HG02623 (cell line): ENCODE measurements around the gene RBPJ.
"Not testable (repeated sequence)": the region's sequence is repeated elsewhere in the genome, so short reads cannot be mapped to it uniquely, and the experiment has no call there.

Source experiments
- ATAC-seq: cut with Tn5 transposase; IDR thresholded peaks from one replicate; pipeline ENCODE4 v1.9.1; 2021; ENCODE audit warnings: moderate library complexity; ENCODE audit not compliant: unreplicated experiment

RBPJ gene

DNA sequence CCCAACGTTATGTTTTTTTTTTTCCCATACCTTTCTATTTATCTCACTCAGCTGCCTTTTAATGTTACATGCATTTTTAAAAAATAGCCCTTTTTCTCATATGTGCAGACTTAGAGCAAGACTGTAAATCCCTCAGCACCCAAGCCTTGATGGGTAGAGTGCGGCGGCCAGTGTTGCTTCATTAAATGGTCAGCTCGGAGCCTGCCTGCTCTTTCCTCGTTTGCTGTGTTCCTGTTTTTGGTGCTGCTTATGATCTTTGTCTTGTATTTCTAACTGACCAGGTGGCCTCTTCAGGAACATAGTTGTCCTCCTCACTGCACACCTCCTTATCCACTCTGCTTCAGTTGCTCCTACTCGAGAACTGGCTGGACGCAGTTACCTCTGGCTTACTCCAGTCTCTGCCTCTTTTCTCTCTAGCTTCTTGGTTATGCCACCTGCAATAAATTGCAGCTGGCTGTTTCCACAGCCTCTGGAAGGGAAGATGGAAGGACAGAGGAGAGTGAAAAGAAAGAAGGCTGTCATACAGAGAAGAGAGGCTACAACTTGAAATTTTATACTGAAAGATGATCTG lies 10.7 kb downstream of the RBPJ start:
- ATAC-seq: no peak

DNA sequence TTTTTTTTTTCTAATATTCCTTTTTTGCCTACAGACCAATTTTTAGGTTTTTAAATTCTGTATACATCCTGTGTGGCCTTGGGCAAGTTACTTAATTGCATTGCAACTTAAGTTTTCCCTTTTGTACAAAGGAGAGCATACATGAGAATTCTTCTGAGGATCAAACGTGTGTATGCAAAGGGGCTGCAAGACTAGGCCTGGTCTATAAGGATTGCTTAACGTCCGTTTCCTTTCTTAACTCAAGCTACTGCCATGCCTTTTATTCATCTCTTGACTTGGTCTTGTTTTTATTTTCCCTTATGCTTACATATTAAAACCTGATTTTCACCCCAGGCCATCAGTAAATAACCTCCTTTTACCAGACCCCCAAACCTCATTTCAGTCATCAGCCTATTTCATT lies 13.6 kb downstream of the RBPJ start:
- ATAC-seq: no peak

DNA sequence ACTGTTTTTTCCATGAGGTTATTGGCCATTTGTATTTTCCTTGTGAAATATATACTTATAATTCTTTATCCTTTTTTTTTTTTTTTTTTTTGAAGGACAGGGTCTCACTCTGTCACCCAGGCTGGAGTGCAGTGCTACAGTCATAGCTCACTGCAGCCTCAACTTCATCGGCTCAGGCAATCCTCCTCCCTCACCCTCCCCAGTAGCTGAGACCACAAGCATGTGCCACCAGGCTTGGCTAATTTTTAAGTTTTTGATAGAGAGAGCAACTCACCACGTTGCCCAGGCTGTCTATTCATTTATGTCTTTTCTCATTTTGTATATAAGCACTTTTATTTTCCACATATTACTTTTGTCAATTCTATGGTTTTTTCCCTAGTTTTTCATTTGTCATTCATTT lies 16.8 kb downstream of the RBPJ start:
- ATAC-seq: no peak

DNA sequence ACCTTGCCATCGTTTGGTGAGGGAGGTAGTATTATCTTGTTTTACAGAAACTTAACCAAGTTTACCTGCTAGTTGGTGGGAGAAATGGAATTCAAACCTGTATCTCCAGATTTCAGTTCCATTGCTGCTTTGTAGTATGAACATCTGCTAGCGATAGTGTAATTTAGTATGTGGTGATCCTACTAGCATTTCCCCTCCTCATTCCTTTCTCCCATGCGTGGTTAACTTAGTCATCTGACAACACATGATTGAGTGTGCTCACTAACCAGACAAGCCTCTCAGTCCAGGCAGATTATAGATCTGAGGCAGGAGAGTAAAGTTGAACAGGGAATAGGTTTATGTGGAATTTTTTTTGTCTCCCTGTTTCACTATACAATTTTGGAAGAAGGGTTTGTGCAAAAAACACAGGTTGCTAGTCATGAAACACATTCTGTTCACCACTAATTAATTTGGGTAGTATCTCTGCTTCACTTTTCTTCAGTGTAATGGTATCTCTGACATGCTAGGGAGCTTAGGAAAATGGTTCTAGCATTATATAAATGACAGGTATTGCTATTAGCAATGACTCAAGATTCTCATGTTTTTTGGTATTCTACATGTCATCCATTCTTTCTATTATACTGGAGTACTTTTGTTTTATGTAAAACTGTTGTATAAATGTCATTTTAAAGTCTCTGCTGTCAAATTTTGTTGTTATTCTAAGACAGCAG lies 21.7 kb downstream of the RBPJ start:
- ATAC-seq: no peak

DNA sequence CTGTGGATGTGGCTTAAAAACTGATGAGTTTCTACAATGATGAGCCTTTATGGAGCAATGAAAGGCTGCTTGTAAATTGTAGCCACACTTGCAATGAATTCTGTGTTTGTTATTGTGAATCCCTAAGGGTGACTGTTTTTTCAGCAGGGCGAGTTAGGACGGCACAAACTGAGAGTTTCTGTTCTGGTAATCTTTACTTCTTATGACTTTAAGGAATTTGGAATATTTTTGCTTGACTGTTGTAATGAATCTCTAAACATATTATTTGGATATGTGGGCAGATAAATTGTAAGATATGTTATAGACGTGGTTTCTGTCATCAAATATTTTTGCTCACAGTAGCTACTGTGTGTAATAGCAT lies 22.2 kb downstream of the RBPJ start:
- no peak for ATAC-seq

DNA sequence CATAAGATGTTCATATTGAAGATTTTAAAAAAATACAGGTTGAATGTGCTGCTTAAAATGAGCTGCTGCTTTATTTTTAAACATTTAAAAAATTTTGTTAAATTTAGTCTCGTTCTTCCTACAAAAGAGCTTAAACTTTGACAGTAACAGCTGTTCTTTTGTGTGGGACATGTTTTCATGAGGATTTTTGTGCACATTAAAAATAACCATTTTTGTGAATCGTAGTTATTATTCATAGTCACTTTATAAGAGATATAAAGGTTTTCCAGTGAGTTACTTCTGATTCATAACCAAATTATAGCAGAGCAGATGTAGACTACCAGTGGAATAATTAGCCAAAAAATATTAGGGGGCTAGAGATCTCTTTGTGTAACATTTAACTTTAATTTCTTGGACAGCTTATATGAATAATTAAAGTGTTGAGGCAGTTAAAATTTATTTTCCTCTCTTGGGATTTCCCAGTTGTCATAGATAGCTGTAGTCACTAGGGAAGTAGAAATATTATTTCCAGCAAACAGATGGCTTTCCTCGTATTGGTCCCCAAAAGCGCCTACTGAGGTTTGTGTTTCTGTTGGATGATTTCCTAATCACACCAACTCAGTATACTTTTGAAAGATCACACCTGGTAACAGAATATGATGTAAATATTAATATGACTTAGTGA lies 24.2 kb downstream of the RBPJ start:
- ATAC-seq: no peak

DNA sequence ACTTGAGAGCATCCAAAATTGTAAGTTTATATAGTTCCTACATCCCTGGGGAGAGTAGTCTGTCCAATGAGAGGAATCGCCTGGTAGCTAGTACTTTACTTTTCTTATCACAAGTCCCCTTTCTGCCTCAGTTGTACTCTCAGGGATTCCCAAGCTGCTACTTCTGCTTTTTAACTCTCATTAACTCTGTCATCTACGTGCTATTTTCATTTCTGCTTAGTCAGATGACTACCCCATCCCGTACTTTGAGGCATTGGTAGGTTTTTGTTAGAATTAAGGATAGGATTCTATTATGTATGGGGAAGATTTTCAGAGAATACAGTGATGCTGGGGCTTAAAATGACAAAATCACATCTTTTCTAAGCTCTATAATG lies 24.7 kb downstream of the RBPJ start:
- ATAC-seq: no peak

DNA sequence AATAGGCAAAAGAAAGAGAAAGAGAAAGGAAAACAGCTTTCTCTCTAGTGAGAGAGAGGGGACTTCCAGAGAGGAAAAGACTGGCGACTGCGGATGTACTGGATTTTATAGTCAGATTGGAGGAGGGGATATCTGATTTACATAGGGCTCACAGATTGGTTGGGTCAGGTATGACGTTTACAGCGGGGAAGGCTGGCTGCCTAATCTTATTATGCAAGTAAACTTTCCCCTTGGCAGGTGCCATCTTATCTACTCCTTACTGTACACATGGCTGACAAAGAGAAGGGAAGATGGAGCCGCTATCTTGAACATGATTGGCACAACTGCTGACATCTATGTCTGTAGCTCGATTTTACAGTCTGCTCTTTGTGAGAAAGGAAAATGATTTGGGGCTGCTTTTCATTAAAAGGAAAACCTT lies 25.4 kb downstream of the RBPJ start:
- ATAC-seq: no peak

DNA sequence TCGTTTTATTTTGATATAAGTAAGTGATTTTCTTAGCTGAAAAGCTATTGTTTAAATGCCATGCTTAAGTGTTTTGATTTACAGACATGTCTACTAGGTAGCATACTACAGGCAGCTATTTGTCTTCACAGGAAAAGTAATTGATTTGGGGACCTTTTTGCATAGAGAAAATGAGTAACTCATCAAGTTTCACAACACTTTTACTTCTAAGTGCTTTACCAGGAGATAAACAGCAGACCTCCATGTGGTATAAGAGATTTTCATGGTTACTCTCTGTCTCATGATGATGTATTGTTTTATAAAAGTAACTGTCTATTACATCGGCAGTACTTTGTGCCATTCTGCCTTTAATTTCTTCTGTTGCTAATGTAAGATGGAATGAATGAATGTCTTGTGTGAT lies 28.7 kb downstream of the RBPJ start:
- no peak for ATAC-seq

DNA sequence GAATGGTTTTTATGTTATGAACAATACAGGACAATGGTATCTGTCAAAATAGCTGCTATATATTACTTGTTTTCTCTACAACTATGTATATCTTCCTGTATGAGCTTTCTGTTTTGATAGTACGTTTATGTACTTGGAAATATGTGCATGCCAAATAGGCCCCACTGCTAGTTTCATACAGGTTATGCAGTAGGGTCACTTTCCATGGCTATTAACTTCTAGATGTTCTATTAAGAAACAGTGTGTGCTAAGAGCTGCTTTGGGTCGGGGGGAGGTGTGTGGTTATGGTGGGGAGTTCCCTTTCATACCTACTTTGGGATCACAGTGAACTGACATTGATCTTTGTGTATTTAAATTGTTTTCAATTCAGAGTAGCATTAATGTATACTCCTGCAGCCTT lies 30.9 kb downstream of the RBPJ start:
- ATAC-seq: no peak

DNA sequence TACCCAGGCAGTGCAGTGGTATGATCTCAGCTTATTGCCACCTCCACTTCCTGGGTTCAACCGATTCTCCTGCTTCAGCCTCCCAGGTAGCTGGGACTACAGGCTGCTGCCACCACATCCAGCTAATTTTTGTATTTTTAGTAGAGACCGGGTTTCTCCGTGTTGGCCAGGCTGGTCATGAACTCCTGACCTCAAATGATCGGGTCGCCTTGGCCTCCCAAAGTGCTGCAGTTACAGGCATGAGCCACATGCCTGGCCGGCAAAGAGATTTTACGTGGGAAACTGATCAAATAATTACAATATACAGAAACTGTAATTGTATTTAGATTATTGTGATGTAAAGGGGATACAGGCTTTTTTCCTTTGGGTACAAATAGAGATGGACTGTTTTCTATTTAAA lies 33.7 kb downstream of the RBPJ start:
- no peak for ATAC-seq

DNA sequence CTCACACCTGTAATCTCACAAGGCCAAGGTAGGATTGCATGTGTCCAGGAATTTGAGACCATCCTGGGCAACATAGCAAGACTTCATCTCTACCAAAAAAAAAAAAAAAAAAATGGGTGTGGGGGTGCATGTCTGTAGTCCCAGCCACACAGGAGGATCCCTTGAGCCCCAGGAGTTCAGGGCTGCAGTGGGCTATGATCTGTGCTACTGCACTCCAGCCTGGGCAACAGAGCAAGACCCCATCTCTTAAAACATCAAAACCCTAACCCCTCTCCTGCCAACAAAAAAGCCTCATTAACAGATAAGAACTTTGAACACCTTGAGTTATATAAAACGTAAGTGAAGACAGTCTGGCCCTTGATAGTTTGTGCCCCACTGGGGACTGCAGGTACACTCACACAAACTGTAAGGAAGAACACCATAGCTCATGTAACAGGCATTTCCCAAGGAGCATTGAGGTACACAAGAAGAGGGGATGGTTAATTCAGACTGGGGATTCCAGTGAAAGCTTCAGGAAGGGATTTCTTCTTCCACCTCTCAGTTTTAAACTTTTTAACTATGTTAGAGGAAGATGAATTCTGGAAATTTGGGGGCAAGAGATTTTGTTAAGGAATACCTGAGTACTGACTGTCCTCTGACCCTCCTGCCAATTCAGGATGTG lies 34.7 kb downstream of the RBPJ start:
- no peak for ATAC-seq

DNA sequence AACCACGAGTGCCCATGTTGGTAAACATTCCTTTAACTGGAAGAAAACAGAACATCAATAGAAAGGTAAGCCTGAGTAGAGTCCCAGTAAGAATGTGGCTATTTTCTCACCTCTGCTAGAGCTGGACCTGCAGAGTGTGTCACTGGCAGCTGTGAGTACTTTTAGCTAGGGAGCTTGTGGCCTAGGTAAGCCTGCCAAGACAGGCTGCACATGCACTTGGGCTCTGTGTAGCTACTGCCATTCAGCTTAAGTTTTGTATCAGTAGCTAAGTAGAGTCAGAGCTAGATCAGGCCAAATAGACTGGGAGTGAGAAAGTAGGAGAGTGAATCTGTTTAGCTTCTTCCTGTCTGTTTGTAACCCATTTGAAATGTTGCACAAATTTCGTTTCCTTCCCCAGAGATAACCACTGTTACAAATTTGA lies 35.3 kb downstream of the RBPJ start:
- ATAC-seq: peak; percentile 52

DNA sequence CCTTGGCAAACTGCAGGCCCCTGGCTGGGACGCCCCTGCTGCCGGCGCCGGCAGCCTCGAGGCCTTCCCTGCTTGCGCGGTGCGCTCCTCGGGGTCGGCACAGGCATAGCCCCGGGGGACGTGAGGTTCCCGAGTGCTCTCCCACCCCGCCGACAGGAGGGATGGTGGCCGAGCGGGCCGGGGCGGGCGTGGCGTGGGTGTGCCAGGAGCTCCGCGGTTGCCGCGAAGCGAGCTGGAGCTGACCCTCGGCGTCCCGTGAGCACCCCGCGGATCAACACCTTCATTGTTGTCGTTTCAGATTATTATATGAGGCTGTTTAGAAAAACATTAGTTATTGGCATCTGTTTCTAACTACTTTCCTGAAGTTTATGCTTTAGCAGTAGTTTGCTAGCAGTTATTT lies 38.7 kb downstream of the RBPJ start:
- not testable (repeated sequence) for ATAC-seq

DNA sequence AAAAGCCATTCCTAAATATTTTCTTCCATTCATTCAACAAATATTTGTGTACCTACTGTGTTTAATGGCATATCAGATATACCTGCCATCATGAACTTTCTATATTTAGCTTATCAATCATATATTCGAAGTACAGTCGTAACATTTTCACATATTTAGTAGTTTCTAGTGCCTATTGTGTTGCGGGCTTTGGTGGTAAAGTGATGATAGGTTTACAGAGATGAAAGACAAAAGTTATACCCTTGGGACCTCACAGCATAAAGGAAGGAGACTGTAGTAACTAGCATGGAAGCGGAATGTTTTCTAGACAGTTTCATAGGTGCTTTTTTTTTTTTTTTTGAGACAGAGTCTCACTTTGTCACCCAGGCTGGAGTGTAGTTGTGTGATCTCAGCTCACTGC lies 39.5 kb downstream of the RBPJ start:
- ATAC-seq: no peak

DNA sequence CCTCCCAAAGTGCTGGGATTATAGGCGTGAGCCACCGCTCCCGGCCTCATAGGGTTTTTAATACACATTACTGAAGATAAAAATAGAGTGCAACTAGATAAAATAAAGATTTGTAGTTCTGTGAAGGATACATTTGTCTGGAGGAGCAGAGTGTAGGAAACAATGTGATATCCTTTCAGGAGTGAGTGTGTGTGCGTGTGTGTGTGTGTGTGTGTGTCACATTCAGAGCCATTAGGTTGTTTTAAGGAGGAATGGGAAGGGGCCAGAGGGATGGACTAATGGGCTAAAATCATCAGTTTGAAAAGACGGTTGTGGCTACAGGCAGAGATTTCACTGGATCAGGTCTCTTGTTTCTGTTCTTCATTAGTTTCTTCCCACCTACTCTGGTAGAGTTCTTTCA lies 40.0 kb downstream of the RBPJ start:
- ATAC-seq: no peak

DNA sequence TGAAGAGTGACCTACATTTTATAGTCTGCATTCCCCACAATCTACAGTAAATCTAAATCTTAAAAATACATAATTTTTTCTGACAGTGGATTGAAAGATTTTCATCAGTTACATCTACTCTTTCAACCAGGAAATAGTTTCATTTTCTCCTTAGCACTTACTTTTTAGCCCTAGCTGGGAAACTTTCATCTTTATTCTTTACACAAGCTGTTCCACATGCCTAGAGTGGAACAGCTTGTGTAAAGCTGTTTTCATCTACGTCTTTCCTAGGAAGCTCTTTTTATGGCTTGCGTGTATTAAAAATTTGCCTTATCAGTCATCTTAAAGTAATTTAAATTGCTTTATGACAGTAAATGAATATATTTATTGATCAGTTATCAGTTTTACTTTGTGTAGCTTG lies 40.5 kb downstream of the RBPJ start:
- ATAC-seq: no peak

DNA sequence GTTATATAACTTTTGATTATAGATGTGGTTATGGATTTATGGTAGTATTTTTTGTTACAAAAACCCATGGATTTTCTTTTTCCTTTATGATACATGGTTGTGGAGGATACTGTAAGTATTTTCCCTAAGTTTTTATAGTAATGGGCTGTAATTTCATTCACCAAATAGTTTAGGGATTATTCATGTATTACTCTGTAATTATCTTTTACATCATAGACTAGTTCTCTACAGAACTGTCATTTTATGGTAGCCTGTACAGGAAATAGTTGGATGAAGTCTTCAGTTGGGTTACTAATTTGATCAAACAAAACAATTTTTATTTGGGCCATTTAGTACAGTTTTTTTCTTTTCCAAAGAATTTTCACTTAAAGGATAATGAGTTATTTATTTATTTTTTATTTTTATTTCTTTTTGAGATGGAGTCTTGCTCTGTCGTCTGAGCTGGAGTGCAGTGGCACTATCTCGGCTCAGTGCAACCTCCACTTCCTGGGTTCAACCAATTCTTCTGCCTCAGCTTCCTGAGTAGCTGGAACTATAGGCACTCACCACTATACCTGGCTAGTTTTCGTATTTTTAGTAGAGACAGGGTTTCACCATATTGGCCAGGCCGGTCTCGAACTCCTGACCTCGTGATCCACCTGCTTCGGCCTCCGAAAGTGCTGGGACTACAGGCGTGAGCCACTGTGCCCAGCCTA lies 42.1 kb downstream of the RBPJ start:
- no peak for ATAC-seq

DNA sequence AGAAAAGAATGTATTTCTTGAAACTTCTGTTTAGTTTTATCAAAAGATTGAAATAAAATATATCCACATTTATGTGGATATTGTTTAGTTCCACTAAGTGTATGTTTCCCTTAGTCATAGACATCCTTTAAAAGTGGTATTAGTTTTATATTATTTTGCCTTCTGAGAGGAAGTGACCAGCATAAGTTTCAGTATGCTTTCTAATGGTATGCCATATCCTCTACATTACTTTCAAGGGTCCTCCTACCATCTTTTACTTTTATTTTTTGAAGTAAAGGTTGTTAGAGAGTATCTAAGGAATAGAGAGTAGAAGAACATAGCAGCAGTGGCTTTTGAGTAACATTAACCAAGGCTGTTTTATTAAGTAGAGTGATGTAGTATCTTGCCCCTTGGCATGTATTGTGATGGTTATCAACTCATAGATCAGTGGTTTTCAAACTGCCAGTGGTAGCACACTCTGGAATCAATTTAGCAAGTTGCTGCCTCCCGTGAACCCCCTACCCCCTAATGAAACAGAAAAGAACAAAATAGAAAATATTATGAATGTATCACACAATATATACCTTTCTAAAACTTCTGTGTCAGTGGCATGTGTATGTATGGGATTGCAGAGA lies 44.8 kb downstream of the RBPJ start:
- no peak for ATAC-seq

DNA sequence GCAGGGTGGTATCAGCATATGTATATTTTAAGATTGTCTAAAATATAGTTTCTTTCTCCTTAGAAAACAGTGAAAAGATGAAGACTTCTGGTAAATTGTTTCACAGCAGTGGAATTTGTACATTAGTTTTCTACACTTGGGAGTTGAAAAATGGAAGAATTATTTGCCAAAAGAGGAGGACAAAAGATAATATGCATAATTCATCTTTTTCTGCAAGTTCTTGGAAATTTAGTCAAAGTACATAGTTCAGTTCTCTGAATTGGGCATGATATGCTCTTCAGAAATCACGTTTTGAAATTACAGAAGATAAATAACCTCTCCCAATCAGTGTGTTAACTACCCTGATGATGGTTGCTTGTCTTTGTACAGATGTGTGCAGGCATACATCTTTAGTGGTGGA lies 47.0 kb downstream of the RBPJ start:
- no peak for ATAC-seq

DNA sequence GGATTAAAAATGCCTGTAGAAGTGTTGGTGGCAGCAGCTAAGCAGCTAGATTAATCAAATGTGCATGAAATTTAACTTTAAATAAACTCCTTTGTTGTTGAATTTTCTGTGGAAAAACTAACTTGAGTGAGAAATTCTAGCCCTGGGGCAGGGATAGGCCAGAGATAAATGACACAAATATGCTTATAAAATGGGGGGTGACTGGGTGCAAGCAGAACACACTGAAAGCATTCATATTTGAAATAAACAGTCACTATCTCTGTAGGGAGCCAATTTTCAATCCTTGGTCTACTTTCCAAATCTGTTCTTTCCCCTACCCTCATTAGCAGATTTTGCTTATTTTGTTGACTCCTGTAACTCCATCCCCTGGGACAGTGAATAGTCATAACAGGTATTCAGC lies 47.9 kb downstream of the RBPJ start:
- no peak for ATAC-seq
